Measurements from ENCODE around the gene RASEF.
"Not testable (repeated sequence)": the region's sequence is repeated elsewhere in the genome, so short reads cannot be mapped to it uniquely, and the experiment has no call there.

RASEF gene

GRCh38 chr9:83062651-83063527 is at the start of gene RASEF:
TSS of gene RASEF (minus strand) at chr9:83063142. CDS start at chr9:83062867, 275 bp downstream.
- DNase-seq, result peak in 1 of 58 donors; percentile 2

- no peak for DNase-seq
These were observed 48.2 kb upstream of the RASEF start for GRCh38 chr9:83111169-83111568.

GRCh38 chr9:83109296-83109695 is 46.4 kb upstream of the RASEF start:
- no peak for DNase-seq

GRCh38 chr9:83108208-83108607 is 45.3 kb upstream of the RASEF start:
- DNase-seq, result no peak

GRCh38 chr9:83106772-83107171 is 43.8 kb upstream of the RASEF start:
- no peak for DNase-seq

GRCh38 chr9:83106263-83106662 is 43.3 kb upstream of the RASEF start:
- DNase-seq, result no peak

- no peak for DNase-seq
These were observed 34.7 kb upstream of the RASEF start for GRCh38 chr9:83097633-83098032.

- not testable (repeated sequence) for DNase-seq
These were observed 30.4 kb upstream of the RASEF start for GRCh38 chr9:83093311-83093710.

GRCh38 chr9:83081846-83082245 is 18.9 kb upstream of the RASEF start:
- no peak for DNase-seq

- DNase-seq, result no peak
These were observed 18.1 kb upstream of the RASEF start for GRCh38 chr9:83081010-83081409.

GRCh38 chr9:83075932-83076331 is 13.0 kb upstream of the RASEF start:
- not testable (repeated sequence) for DNase-seq

GRCh38 chr9:83072498-83072897 is 9.6 kb upstream of the RASEF start:
- DNase-seq, result not testable (repeated sequence)

- no peak for DNase-seq
These were observed 8.7 kb upstream of the RASEF start for GRCh38 chr9:83071626-83072025.

GRCh38 chr9:83070261-83070660 is 7.3 kb upstream of the RASEF start:
- no peak for DNase-seq

- DNase-seq, result no peak
These were observed 6.7 kb upstream of the RASEF start for GRCh38 chr9:83069651-83070050.

GRCh38 chr9:83068414-83068813 is 5.5 kb upstream of the RASEF start:
- DNase-seq, result no peak

GRCh38 chr9:83067579-83067978 is 4.6 kb upstream of the RASEF start:
- no peak for DNase-seq

GRCh38 chr9:83066771-83067170 is 3.8 kb upstream of the RASEF start:
- no peak for DNase-seq

- DNase-seq, result no peak
These were observed 2.3 kb upstream of the RASEF start for GRCh38 chr9:83065233-83065632.

- DNase-seq, result no peak
These were observed 822 bp downstream of the RASEF start for GRCh38 chr9:83061990-83062650.

GRCh38 chr9:83061036-83061435 is 1.9 kb downstream of the RASEF start:
- DNase-seq, result no peak

- no peak for DNase-seq
These were observed 2.4 kb downstream of the RASEF start for GRCh38 chr9:83060556-83060955.

GRCh38 chr9:83059417-83059816 is 3.5 kb downstream of the RASEF start:
- no peak for DNase-seq
